Measurements from ENCODE around the gene PRKCE.

GRCh38 chr2:46003903-46004473, 352.5 kb downstream of the PRKCE start:
- no peak for TF ChIP-seq CTCF (IDR thresholded peaks at IDR 0.05)
- no peak for TF ChIP-seq POLR2A (IDR thresholded peaks at IDR 0.05)

All from sigmoid colon (tissue), 3 donors.